KMS-11 (cell line): Measurements from ENCODE around the gene CD47.

Experiments used
- H2AFZ ChIP-seq: fragments of 200-600 bp; sonication (generic); 2 replicates; pipeline ENCODE4 v1.6.1; 2016; ENCODE audit warnings: antibody characterized with exemption, mixed run types, low read depth
- H3K27ac ChIP-seq: fragments of 200-600 bp; sonication (generic); 2 replicates; pipeline ENCODE4 v1.6.1; 2016; ENCODE audit warnings: mild to moderate bottlenecking, mixed run types
- H3K27me3 ChIP-seq: fragments of 200-600 bp; sonication (generic); 2 replicates; pipeline ENCODE4 v1.6.1; 2017; ENCODE audit warnings: mild to moderate bottlenecking, low read depth, mixed run types, moderate library complexity; ENCODE audit not compliant: insufficient read depth
- H3K36me3 ChIP-seq: fragments of 200-600 bp; sonication (generic); 2 replicates; pipeline ENCODE4 v1.6.1; 2017; ENCODE audit warnings: mild to moderate bottlenecking, mixed run types; ENCODE audit not compliant: insufficient read depth
- H3K4me1 ChIP-seq: fragments of 200-600 bp; sonication (generic); 2 replicates; pipeline ENCODE4 v1.6.1; 2016; ENCODE audit warnings: mild to moderate bottlenecking, low read depth, mixed run types; ENCODE audit not compliant: poor library complexity, severe bottlenecking
- H3K4me2 ChIP-seq: fragments of 200-600 bp; sonication (generic); 2 replicates; pipeline ENCODE4 v1.7.0; 2016; ENCODE audit warnings: mild to moderate bottlenecking, mixed run types
- H3K4me3 ChIP-seq: fragments of 200-600 bp; sonication (generic); IDR thresholded peaks from 2 replicates; pipeline ENCODE4 v1.6.1; 2017; ENCODE audit warnings: low read depth, low read length, mixed read lengths; ENCODE audit not compliant: insufficient read depth
- H3K79me2 ChIP-seq: fragments of 200-600 bp; sonication (generic); 2 replicates; pipeline ENCODE4 v1.6.1; 2016; ENCODE audit warnings: low read depth, mixed run types; ENCODE audit not compliant: insufficient read depth
- H3K9ac ChIP-seq: fragments of 200-600 bp; sonication (generic); 2 replicates; pipeline ENCODE4 v1.6.1; 2016; ENCODE audit warnings: mild to moderate bottlenecking, mixed run types
- H4K20me1 ChIP-seq: fragments of 200-600 bp; sonication (generic); 2 replicates; pipeline ENCODE4 v1.6.1; 2016; ENCODE audit warnings: mild to moderate bottlenecking, mixed run types; ENCODE audit not compliant: insufficient read depth
- CTCF ChIP-seq: fragments of 200-600 bp; sonication (generic); conservative IDR thresholded peaks from 2 replicates; pipeline ENCODE4 v1.6.1; 2017; ENCODE audit warnings: low read depth, mild to moderate bottlenecking, antibody characterized with exemption, low read length, moderate library complexity, mixed read lengths

Gene CD47

GRCh38 chr3:108125153-108125543 lies 34.3 kb upstream of the CD47 start:
- Histone ChIP-seq H3K79me2 (no peaks in the 10 kb centered on the region), H2AFZ (peak overlapping the region; percentile 85), H3K9ac (peak overlapping the region; percentile 87), H3K4me3 (peak overlapping the region; percentile 52), H3K27me3 (no peaks in the 10 kb centered on the region), H3K4me2 (peak overlapping the region; percentile 94), H3K4me1 (peaks cover 47% of the 10 kb centered on the region), H3K36me3 (no peaks in the 10 kb centered on the region), H3K27ac (peak overlapping the region; percentile 96), H4K20me1 (no peaks in the 10 kb centered on the region)
- no peak for TF ChIP-seq CTCF

DNA sequence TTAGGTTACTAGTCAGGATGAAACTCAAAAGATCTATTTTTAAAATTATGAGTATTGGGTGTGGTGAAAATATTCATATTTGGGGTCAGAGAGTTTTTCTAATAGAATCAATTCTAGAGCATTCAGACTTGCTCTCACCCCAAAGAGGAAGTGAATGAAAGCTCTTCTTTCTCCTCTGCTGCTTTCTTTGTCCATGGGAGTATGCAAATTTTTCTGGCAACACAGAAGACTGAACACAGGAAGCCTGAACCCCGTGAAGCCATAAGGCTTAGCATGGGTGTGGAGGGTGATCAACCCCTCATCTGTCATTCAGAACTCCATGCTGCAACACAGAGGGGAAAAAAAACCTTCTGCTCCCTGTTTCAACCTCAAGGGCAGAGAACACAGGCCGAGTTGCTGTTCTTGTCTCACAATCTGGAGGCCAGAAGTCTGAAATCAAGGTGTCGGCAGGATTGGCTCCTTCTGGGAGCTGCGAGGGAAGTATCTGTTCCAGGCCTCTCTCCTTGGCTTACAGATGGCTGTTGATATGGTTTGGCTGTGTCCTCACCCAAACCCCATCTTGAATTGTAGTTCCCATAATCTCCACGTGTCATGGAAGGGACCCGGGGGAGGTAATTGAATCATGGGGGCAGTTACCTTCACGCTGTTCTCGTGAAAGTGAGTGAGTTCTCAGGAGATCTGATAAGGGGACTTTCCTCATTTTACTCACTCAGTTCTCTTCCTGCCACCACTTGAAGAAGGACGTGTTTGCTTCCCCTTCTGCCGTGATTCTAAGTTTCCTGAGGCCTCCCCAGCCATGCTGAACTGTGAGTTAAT lies 33.7 kb upstream of the CD47 start:
- Histone ChIP-seq H3K4me3 (peak overlapping the region; percentile 52), H3K4me2 (peak overlapping the region; percentile 94), H3K27ac (peak overlapping the region; percentile 96), H3K4me1 (peaks cover 47% of the 10 kb centered on the region), H3K36me3 (no peaks in the 10 kb centered on the region), H3K9ac (peak overlapping the region; percentile 87), H3K27me3 (no peaks in the 10 kb centered on the region), H3K79me2 (no peaks in the 10 kb centered on the region), H2AFZ (peak overlapping the region; percentile 85), H4K20me1 (no peaks in the 10 kb centered on the region)
- TF ChIP-seq CTCF = no peak

GRCh38 chr3:108123326-108123725 lies 32.5 kb upstream of the CD47 start:
- no peaks in the 10 kb centered on the region for H3K79me2 ChIP-seq
- H2AFZ ChIP-seq = no peak overlapping the region
- H4K20me1 ChIP-seq = no peaks in the 10 kb centered on the region
- peaks cover 47% of the 10 kb centered on the region for H3K4me1 ChIP-seq
- no peak overlapping the region for H3K27ac ChIP-seq
- no peaks in the 10 kb centered on the region for H3K27me3 ChIP-seq
- no peak for TF ChIP-seq CTCF
- no peak overlapping the region for H3K4me2 ChIP-seq
- no peak overlapping the region for H3K4me3 ChIP-seq
- H3K36me3 ChIP-seq = no peaks in the 10 kb centered on the region
- H3K9ac ChIP-seq = no peak overlapping the region

GRCh38 chr3:108122276-108122675 lies 31.4 kb upstream of the CD47 start:
- no peaks in the 10 kb centered on the region for H3K27me3 ChIP-seq
- no peaks in the 10 kb centered on the region for H3K79me2 ChIP-seq
- H3K36me3 ChIP-seq = no peaks in the 10 kb centered on the region
- no peaks in the 10 kb centered on the region for H4K20me1 ChIP-seq
- H3K4me2 ChIP-seq = no peak overlapping the region
- H3K9ac ChIP-seq = no peak overlapping the region
- no peak overlapping the region for H2AFZ ChIP-seq
- no peak overlapping the region for H3K4me3 ChIP-seq
- H3K27ac ChIP-seq = no peak overlapping the region
- TF ChIP-seq CTCF = no peak
- peaks cover 40% of the 10 kb centered on the region for H3K4me1 ChIP-seq
